Activated CD4-positive, alpha-beta T cell treated with anti-CD3 and anti-CD28 coated beads, Interleukin-2, Interleukin-6, amounts not matched to agents 100 ng/mL and 50 ng/mL, durations not matched to agents 16 hours and 8 hours (primary cell): Measurements from ENCODE around the gene BRD8.
"Not testable (repeated sequence)": the region's sequence is repeated elsewhere in the genome, so short reads cannot be mapped to it uniquely, and the experiment has no call there.

Experiments used
- DNase-seq: peaks from one replicate; pipeline ENCODE4 v3.0.0-alpha.2; 2020

Gene BRD8

DNA sequence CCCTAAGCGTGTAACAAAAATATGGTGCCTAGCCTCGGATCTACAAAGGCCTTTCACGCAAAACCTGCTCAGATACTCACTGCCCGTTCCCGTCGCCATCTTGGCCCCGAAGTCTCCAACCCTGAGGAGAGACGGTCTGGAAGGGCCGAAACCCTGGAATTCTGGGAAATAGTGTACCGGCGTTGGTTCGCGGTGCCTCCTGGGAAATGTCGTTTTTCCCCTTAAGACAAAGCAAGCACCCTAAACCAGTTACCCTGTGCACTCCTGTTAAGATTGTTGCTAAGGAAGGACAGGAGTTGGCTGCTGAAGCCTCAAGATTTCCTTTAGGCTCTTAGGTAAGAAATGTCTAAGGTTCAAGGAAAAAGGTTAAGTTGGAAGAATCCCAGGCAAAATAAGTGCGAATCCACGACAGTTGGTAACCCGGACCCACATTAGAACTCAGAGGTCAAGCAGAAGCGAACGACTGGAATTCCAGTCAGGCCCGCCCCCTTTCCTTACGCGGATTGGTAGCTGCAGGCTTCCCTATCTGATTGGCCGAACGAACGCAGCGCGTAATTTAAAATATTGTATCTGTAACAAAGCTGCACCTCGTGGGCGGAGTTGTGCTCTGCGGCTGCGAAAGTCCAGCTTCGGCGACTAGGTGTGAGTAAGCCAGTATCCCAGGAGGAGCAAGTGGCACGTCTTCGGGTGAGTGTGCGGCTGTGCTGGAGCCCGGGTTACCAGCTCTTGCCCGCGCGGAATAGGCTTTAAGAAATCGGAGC lies at the start of gene BRD8, which contains the start of gene KIF20A:
Gene BRD8 (minus strand): TSS at position 115 of the 761 bp plus-strand sequence. CDS start 16 bp downstream, at position 99.
Gene KIF20A (plus strand): TSS at position 597 of the 761 bp plus-strand sequence. CDS start 569 bp downstream, outside the sequence.
- peak; percentile 96 for DNase-seq

DNA sequence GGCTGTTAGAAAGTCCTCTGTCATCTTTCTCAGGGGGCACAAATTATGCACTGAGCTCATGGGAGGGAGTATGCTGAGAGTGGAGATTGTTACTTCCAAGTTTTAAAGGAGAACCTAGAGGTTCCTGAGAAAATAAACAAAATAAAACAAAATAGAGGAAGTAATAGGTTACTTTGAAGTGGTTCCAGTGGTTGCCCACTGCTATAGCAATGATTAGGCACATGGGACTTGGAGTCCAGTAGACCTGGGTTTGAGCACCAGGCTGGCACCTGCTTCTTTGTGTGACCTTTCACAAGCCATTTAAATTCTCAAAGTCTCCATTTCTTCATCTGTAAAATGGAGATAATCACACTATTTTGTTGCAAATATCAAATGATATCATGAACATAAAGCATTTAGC lies 48.5 kb upstream of the BRD8 start:
- no peak for DNase-seq

GRCh38 chr5:138224712-138225111 lies 46.3 kb upstream of the BRD8 start:
- DNase-seq, result no peak

GRCh38 chr5:138223532-138223931 lies 45.1 kb upstream of the BRD8 start:
- no peak for DNase-seq

DNA sequence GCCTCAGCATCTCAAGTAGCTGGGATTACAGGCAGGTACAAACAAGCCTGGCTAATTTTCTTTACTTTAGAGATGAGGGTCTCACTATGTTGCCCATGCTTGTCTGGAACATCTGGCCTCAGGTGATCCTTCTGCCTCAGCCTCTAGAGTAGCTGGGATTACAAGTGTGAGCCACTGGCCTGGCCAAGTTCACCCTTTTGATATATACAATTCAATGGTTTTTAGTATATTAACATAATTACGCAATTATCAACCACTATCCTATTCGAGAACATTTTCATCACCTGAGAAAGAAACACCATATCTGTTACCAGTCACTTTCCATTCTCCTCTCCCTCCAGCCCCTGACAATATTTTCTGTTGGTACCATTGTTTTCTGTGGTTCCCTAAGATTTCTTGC lies 38.4 kb upstream of the BRD8 start:
- no peak for DNase-seq

- peak; percentile 98 for DNase-seq
Measured at GRCh38 chr5:138213161-138214029, 35.0 kb upstream of the BRD8 start, which contains the start of gene CDC23. Gene CDC23, minus strand, starts transcription at chr5:138213323. Its CDS starts 11 bp downstream, at chr5:138213312.

- peak; percentile 6 for DNase-seq
Measured at GRCh38 chr5:138212828-138213160, 34.4 kb upstream of the BRD8 start.

DNA sequence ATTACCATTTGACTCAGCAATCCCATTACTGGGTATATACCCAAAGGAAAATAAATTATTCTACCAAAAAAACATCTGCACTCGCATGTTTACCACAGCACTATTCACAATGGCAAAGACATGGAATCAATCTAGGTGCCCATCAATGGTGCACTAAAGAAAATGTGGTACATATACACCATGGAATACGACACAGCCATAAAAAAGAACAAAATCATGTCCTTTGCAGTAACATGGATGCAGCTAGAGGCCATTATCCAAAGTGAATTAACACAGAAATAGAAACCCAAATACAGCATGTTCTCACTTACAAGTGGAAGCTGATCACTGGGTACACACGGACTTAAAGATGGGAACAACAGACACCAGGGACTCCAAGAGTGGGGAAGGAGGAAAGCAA lies 32.6 kb upstream of the BRD8 start:
- DNase-seq, result no peak

DNA sequence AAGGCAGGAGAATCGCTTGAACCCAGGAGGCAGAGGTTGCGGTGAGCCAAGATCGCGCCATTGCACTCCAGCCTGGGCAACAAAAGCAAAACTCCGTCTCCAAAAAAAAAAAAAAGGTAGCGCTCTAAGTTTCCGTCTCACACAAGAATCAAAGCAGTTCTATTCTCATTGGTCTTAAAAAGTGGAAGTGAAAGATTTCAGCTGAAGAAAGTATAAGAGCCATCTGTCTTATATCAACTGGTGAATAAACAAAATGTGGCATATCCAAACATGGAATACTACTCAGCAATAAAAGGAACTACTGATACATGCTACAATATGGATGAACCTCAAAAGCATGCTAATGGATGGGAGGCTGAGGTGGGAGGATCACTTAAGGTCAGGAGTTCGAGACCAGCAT lies 15.4 kb upstream of the BRD8 start:
- not testable (repeated sequence) for DNase-seq

- no peak for DNase-seq
Measured at GRCh38 chr5:138192826-138193225, 14.4 kb upstream of the BRD8 start.

GRCh38 chr5:138188626-138189025 lies 10.2 kb upstream of the BRD8 start:
- no peak for DNase-seq

GRCh38 chr5:138186002-138186447 lies 7.6 kb upstream of the BRD8 start:
- no peak for DNase-seq

GRCh38 chr5:138182808-138183207 lies 4.4 kb upstream of the BRD8 start:
- no peak for DNase-seq

- DNase-seq, result no peak
Measured at GRCh38 chr5:138180841-138181240, 2.4 kb upstream of the BRD8 start.

DNA sequence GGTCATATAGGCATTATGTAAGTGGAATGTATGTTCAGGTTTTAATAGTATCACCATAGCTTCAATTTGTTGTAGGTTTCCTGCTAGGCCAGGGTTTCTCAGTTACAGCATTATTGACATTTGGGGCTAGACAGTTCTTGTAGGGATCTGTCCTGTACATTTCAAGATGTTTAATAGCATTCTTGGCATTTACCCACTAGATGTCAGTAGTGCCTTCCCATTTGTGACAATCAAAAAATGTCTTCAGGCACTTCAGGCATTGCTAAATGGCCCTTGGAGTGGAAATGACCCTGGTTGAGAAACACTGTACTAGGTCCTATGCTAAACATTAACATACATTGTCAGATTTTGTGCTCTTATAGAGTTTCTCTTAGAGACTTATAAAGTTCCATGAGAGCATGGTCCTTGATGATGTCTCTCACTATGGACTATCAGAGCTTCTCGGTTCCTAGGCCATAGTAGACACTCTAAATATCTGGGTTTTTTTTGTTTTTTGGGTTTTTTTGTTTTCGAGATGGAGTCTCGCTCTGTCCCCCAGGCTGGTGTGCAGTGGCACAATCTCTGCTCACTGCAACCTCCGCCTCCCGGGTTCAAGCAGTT lies 1.9 kb upstream of the BRD8 start:
- peak; percentile 69 for DNase-seq

GRCh38 chr5:138179277-138179857 lies 937 bp upstream of the BRD8 start:
- DNase-seq, result peak; percentile 18

DNA sequence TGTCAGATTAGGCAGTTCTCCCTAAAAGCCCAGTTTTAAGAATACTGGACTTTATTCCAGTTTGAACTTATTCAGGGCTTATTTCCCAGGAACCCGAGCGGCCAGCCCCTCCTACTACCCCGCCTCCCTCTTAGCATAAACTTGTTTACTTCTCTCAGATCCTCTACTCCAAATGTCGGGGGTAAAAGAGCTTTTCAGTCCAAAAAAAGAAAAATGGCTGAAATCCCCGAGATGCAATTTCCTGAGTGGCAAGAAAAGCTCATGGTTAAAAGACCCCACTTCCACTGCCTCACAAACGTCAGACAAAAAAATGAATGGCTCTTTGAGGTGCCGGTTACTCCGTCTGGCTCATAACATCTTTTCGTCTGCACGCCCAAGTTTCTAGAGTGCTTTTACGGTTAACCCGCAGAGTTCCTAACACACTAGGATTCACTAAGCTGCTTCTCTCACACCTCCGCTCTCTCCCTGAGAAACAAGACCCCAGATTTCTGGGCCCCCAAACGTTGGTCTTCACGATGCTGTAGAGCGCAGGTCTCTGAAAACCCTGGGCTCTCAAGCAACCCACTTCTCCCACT lies 402 bp downstream of the BRD8 start:
- peak; percentile 40 for DNase-seq

DNA sequence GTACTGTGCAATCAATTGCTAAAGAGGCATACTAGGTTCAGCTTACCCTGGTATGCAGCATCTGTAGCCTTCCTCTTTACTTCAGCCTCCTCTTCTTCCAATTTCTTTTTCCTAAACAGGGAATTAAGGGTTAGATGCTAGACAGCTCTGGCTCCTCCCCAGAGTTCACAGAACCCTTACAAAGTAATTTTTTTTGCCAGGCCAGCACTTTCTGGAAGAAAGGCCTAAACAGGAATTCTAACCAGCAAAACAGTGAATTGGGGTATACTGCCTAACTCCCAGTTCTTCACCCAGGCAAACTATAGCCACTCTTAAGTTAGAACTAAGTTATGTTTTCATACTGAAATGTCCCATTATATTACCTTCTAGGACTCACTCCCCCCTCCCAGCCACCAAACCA lies 8.1 kb downstream of the BRD8 start:
- DNase-seq, result no peak

DNA sequence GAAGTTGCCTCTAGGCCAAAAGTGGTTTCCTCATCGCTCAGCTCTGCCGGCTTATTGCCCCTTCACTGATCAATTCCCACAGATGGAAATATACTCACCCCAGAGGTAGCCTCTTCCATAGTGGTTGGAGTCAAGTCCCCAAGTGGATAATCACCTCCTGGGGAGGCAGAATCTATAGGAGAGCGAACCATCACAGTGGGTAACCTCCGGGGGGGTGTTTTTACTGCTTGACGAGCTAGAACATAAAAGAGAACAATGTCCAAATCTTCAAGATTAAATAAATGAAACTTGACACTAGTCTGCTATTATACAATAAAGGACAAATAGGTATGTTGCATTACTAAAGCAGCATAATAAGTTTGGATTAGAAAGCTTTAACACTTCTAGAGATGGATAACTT lies 9.3 kb downstream of the BRD8 start:
- no peak for DNase-seq

GRCh38 chr5:138163721-138164120 lies 14.7 kb downstream of the BRD8 start:
- no peak for DNase-seq

GRCh38 chr5:138160706-138161105 lies 17.7 kb downstream of the BRD8 start:
- DNase-seq, result no peak

DNA sequence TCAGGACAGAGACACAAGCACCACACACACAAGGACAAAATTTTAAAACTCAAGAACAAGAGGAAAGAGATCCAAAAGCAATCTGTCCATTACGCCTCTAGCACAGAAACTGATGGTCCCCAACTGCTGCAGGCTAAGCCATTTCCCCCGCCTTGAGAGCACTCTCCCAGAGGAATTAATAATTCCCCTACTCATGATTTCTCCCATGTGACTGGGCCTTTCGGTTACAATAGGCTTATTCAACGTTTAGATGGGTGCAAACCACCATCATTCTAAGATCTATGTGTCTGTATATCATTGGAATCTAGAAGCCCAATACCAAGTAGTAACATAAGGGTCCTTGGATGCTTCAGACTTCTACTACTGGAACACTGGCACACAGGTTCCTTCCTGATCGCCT lies 18.8 kb downstream of the BRD8 start:
- DNase-seq, result no peak

GRCh38 chr5:138157626-138158025 lies 20.8 kb downstream of the BRD8 start:
- DNase-seq, result no peak
